Astrocyte of the hippocampus (primary cell): Measurements from ENCODE around the gene PLA2G15.

Experiments used
- DNase-seq: peaks from one replicate; pipeline ENCODE4 v3.0.0; 2011; ENCODE audit warnings: low read depth, low spot score

The PLA2G15 gene

GRCh38 chr16:68253721-68254120 lies 8.5 kb downstream of the PLA2G15 start:
- no peak for DNase-seq

- no peak for DNase-seq
Measured at GRCh38 chr16:68255712-68256111, 10.5 kb downstream of the PLA2G15 start.

GRCh38 chr16:68257251-68257905 lies 12.2 kb downstream of the PLA2G15 start:
- DNase-seq: no peak

GRCh38 chr16:68257906-68258800 lies 13.0 kb downstream of the PLA2G15 start:
- DNase-seq: peak; percentile 79

- no peak for DNase-seq
Measured at GRCh38 chr16:68259007-68259825, 14.0 kb downstream of the PLA2G15 start.

- no peak for DNase-seq
Measured at GRCh38 chr16:68263559-68264127, 18.5 kb downstream of the PLA2G15 start.

GRCh38 chr16:68264128-68265077 lies 19.2 kb downstream of the PLA2G15 start, which contains the start of gene SLC7A6:
SLC7A6 (plus strand) TSS chr16:68264526; CDS start chr16:68274727, 10,201 bp downstream.
- DNase-seq: peak; percentile 91

- DNase-seq: peak; percentile 78
Measured at GRCh38 chr16:68265078-68265920, 20.1 kb downstream of the PLA2G15 start.

GRCh38 chr16:68267612-68268405 lies 22.6 kb downstream of the PLA2G15 start:
- DNase-seq: peak; percentile 40

GRCh38 chr16:68269793-68270192 lies 24.6 kb downstream of the PLA2G15 start:
- no peak for DNase-seq

GRCh38 chr16:68270353-68270752 lies 25.2 kb downstream of the PLA2G15 start:
- no peak for DNase-seq

GRCh38 chr16:68272507-68273209 lies 27.5 kb downstream of the PLA2G15 start:
- DNase-seq: no peak

GRCh38 chr16:68273459-68273858 lies 28.3 kb downstream of the PLA2G15 start:
- no peak for DNase-seq

- no peak for DNase-seq
Measured at GRCh38 chr16:68273896-68274295, 28.7 kb downstream of the PLA2G15 start.

GRCh38 chr16:68274441-68274840 lies 29.3 kb downstream of the PLA2G15 start:
- DNase-seq: no peak

- DNase-seq: no peak
Measured at GRCh38 chr16:68275611-68276191, 30.5 kb downstream of the PLA2G15 start.

GRCh38 chr16:68276223-68276622 lies 31.1 kb downstream of the PLA2G15 start:
- DNase-seq: no peak
